Femur (tissue), 1 donor: ENCODE data around the gene PRSS8.
A peak's percentile ranks its signal among the peaks of the same experiment; 100 is the strongest.
"Not testable (repeated sequence)": the region's sequence is repeated elsewhere in the genome, so short reads cannot be mapped to it uniquely, and the experiment has no call there.

Experiments used
- DNase-seq: peaks from one replicate; pipeline ENCODE4 v3.0.0-alpha.2; 2017

PRSS8 gene

GRCh38 chr16:31100876-31101641 lies 34.5 kb downstream of the PRSS8 start:
- not testable (repeated sequence) for DNase-seq

- DNase-seq, result no peak
Observed at GRCh38 chr16:31099860-31100638, 35.5 kb downstream of the PRSS8 start.

- DNase-seq, result peak; percentile 95
Observed at GRCh38 chr16:31094424-31095120, 41.0 kb downstream of the PRSS8 start, which contains the start of gene VKORC1. Gene VKORC1, minus strand, starts transcription at chr16:31094797. Its CDS starts 68 bp downstream, at chr16:31094729.

- no peak for DNase-seq
Observed at GRCh38 chr16:31094088-31094423, 41.5 kb downstream of the PRSS8 start.

- DNase-seq, result peak; percentile 64
Observed at GRCh38 chr16:31093132-31093703, 42.3 kb downstream of the PRSS8 start.

GRCh38 chr16:31092330-31092729 lies 43.2 kb downstream of the PRSS8 start:
- no peak for DNase-seq

GRCh38 chr16:31090540-31090939 lies 45.0 kb downstream of the PRSS8 start:
- no peak for DNase-seq

- DNase-seq, result no peak
Observed at GRCh38 chr16:31089199-31089598, 46.3 kb downstream of the PRSS8 start.

GRCh38 chr16:31088459-31089183 lies 46.9 kb downstream of the PRSS8 start, which contains the start of gene PRSS53:
Gene PRSS53, minus strand, starts transcription at chr16:31088943. Its CDS starts 134 bp downstream, at chr16:31088809.
- DNase-seq, result no peak

GRCh38 chr16:31087971-31088370 lies 47.6 kb downstream of the PRSS8 start:
- no peak for DNase-seq

- DNase-seq, result peak; percentile 18
Observed at GRCh38 chr16:31087481-31087880, 48.0 kb downstream of the PRSS8 start.

GRCh38 chr16:31086629-31086906 lies 49.0 kb downstream of the PRSS8 start:
- DNase-seq, result no peak

- peak; percentile 84 for DNase-seq
Observed at GRCh38 chr16:31085873-31086628, 49.5 kb downstream of the PRSS8 start.

GRCh38 chr16:31085411-31085810 lies 50.1 kb downstream of the PRSS8 start:
- no peak for DNase-seq

- DNase-seq, result peak; percentile 50
Observed at GRCh38 chr16:31084584-31085302, 50.8 kb downstream of the PRSS8 start.

- DNase-seq, result no peak
Observed at GRCh38 chr16:31083981-31084380, 51.5 kb downstream of the PRSS8 start.

GRCh38 chr16:31083556-31083955 lies 52.0 kb downstream of the PRSS8 start:
- no peak for DNase-seq

- no peak for DNase-seq
Observed at GRCh38 chr16:31083081-31083480, 52.4 kb downstream of the PRSS8 start.

- DNase-seq, result no peak
Observed at GRCh38 chr16:31082368-31083045, 53.0 kb downstream of the PRSS8 start.
